Measurements from ENCODE around the gene LRP3. TPM values are rescaled to one million over a fixed set of nuclear protein-coding genes. Genes with fewer than 3 reads are reported as not detected.

Gene LRP3
- total and polyA plus RNA-seq, 2 of the 13 experiments (the other 11 are each of a cell fraction or from before 2014, with no cell fraction given): 17.6 to 51.6 TPM

- no peak for TF ChIP-seq DNMT1 (CRISPR knock-in tag; IDR thresholded peaks at IDR 0.05)
- no peak for TF ChIP-seq RFX5 (IDR thresholded peaks at IDR 0.05; ENCODE audit: low read depth, low read length)
- no peak for TF ChIP-seq PRMT3 (CRISPR knock-in tag; IDR thresholded peaks at IDR 0.05; ENCODE audit: borderline replicate concordance, low read depth)
- no peak for TF ChIP-seq HNF1B (CRISPR knock-in tag; IDR thresholded peaks at IDR 0.05)
- TF ChIP-seq ZSCAN22 (CRISPR knock-in tag; IDR thresholded peaks at IDR 0.05): no peak
- TF ChIP-seq ZFX (CRISPR knock-in tag; IDR thresholded peaks at IDR 0.05; ENCODE audit: low read depth): peak; percentile 33; the same call in 1 of the 2 replicates
- TF ChIP-seq CREB3 (CRISPR knock-in tag; IDR thresholded peaks at IDR 0.05): no peak
- TF ChIP-seq HNRNPL (IDR thresholded peaks at IDR 0.05; ENCODE audit: low read depth, low read length): peak; percentile 39; the same call in 1 of the 2 replicates
- no peak for TF ChIP-seq PHF21A (CRISPR knock-in tag; IDR thresholded peaks at IDR 0.05)
- peak; percentile 19; the same call in 1 of the 2 replicates for TF ChIP-seq PAXIP1 (CRISPR knock-in tag; conservative IDR thresholded peaks at IDR 0.05)
- 0 out of 2 replicates have a peak, but pooled peaks have one; percentile 33 for TF ChIP-seq ZSCAN21 (CRISPR knock-in tag; IDR thresholded peaks at IDR 0.05; ENCODE audit: borderline replicate concordance)
- TF ChIP-seq HIC2 (CRISPR knock-in tag; IDR thresholded peaks at IDR 0.05; ENCODE audit: low read depth): no peak
- TF ChIP-seq PAX8 (CRISPR knock-in tag; IDR thresholded peaks at IDR 0.05; ENCODE audit: borderline replicate concordance): no peak
- TF ChIP-seq ZNF768 (CRISPR knock-in tag; IDR thresholded peaks at IDR 0.05): 0 out of 2 replicates have a peak, but pooled peaks have one; percentile 11
- 0 out of 2 replicates have a peak, but pooled peaks have one; percentile 16 for TF ChIP-seq MAX (IDR thresholded peaks at IDR 0.05)
- TF ChIP-seq SP4 (CRISPR knock-in tag; IDR thresholded peaks at IDR 0.05): no peak
- 0 out of 2 replicates have a peak, but pooled peaks have one; percentile 29 for TF ChIP-seq SOX13 (IDR thresholded peaks at IDR 0.05)
- TF ChIP-seq SOX13 (CRISPR knock-in tag; conservative IDR thresholded peaks at IDR 0.05 in 1 of 2, IDR thresholded peaks at IDR 0.05 in 1 of 2): peak in 1 of 2 experiments; percentile 78; a peak in 2 of 4 replicates
- no peak for TF ChIP-seq SOX6 (IDR thresholded peaks at IDR 0.05)
- TF ChIP-seq SOX6 (CRISPR knock-in tag; IDR thresholded peaks at IDR 0.05): peak; percentile 79
- no peak for TF ChIP-seq EP300 (IDR thresholded peaks at IDR 0.05; ENCODE audit: low read depth in 2 of 2, low read length in 2 of 2)
- no peak for TF ChIP-seq EP300 (CRISPR knock-in tag; IDR thresholded peaks at IDR 0.05; ENCODE audit: borderline replicate concordance)
- no peak for TF ChIP-seq ZNF205 (CRISPR knock-in tag; IDR thresholded peaks at IDR 0.05)
Measured at GRCh38 chr19:33197591-33198000, 3.5 kb downstream of the LRP3 start (continued).
